GM12878 (cell line): ENCODE data around the gene SUSD1.

Source experiments
- KLF5 ChIP-seq: fragments of 450-650 bp; IDR thresholded peaks from 2 replicates; pipeline ENCODE4 v1.6.1; 2014; ENCODE audit warnings: mild to moderate bottlenecking; ENCODE audit not compliant: partially characterized antibody
- RCOR1 ChIP-seq: conservative IDR thresholded peaks from 2 replicates; pipeline ENCODE4 v1.6.1; 2012; ENCODE audit warnings: low read depth, low read length, improper control_type of control experiment
- SIN3A ChIP-seq: IDR thresholded peaks from 2 replicates; pipeline ENCODE4 v1.6.1; 2012; ENCODE audit warnings: low read depth, low read length, improper control_type of control experiment
- TF ChIP-seq, protein P1 (sequence below), 3 experiments: IDR thresholded peaks in 2 of 3; conservative IDR thresholded peaks in 1 of 3; 2 replicates each; pipeline ENCODE4 v1.5.1; 2011; ENCODE audit warnings: low read depth in 3 of 3, low read length in 3 of 3, mild to moderate bottlenecking in 3 of 3, control low read depth in 2 of 3, moderate library complexity in 2 of 3, inconsistent platforms in 1 of 3, mixed read lengths in 1 of 3; ENCODE audit not compliant: control insufficient read depth in 2 of 3, insufficient read depth in 1 of 3; ENCODE audit errors: extremely low read depth in 1 of 3

DNA sequence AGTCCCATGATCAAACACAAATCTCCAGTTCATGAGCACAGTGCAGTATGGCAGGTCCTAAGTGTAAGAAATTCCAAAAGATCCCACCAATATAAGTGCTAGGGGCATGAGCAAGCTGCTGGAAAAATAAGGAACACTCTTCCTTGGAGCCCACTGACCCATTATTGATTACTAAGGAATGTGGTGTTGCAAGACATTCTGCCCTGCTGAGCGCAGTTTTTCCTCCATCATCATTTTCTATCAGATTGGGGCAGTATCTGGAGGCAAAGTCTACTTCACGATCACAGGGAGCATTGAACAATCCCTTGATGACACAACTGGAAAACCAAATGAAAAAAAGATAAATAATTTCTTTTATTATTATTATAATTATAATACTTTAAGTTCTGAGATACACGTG is 149.2 kb downstream of the SUSD1 start:
- TF ChIP-seq, protein P1, sequence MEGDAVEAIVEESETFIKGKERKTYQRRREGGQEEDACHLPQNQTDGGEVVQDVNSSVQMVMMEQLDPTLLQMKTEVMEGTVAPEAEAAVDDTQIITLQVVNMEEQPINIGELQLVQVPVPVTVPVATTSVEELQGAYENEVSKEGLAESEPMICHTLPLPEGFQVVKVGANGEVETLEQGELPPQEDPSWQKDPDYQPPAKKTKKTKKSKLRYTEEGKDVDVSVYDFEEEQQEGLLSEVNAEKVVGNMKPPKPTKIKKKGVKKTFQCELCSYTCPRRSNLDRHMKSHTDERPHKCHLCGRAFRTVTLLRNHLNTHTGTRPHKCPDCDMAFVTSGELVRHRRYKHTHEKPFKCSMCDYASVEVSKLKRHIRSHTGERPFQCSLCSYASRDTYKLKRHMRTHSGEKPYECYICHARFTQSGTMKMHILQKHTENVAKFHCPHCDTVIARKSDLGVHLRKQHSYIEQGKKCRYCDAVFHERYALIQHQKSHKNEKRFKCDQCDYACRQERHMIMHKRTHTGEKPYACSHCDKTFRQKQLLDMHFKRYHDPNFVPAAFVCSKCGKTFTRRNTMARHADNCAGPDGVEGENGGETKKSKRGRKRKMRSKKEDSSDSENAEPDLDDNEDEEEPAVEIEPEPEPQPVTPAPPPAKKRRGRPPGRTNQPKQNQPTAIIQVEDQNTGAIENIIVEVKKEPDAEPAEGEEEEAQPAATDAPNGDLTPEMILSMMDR (IDR thresholded peaks at IDR 0.05 in 2 of 3, conservative IDR thresholded peaks at IDR 0.05 in 1 of 3; ENCODE audit: control insufficient read depth in 2 of 3, extremely low read depth in 1 of 3, insufficient read depth in 1 of 3, low read depth in 3 of 3, low read length in 3 of 3): no peak
- TF ChIP-seq SIN3A: no peak
- no peak for TF ChIP-seq RCOR1
- TF ChIP-seq KLF5: no peak
